CD4-positive, alpha-beta T cell (primary cell): ENCODE measurements around the gene SPG21. TPM values are rescaled to one million over a fixed set of nuclear protein-coding genes. Genes with fewer than 3 reads are reported as not detected.

Experiments
- ATAC-seq: fragments of 200-7000 bp; cut with Tn5 transposase; one replicate; pipeline ENCODE4 v1.10.0; 2022; ENCODE audit warnings: mild to moderate bottlenecking; ENCODE audit not compliant: poor library complexity
- CTCF ChIA-PET: fragments of 350-600 bp; sonication (Branson Sonifier 250); formaldehyde crosslinking; loops from one replicate; lab custom pipeline; 2021; ENCODE audit warnings: antibody characterized with exemption, inconsistent platforms; lab: Charles Lee
- POLR2A ChIA-PET: fragments of 350-600 bp; sonication (Branson Sonifier 250); formaldehyde crosslinking; loops from one replicate; lab custom pipeline; 2021; ENCODE audit warnings: antibody characterized with exemption, inconsistent platforms; lab: Charles Lee
- DNase-seq, 14 experiments: peaks; one replicate each; pipeline ENCODE4 v3.0.0-alpha.2; 2013 to 2020; ENCODE audit warnings: mixed read lengths in 2 of 14
- H3K27ac ChIP-seq, 2 donors: one replicate each; pipeline versions ENCODE4 v1.5.1 to v1.7.0; 2013; ENCODE audit warnings: low read length in 2 of 2, low read depth in 1 of 2, mild to moderate bottlenecking in 1 of 2
- H3K27me3 ChIP-seq, 2 experiments: 1 replicate in 1 of 2; 2 replicates in 1 of 2; pipeline versions ENCODE4 v1.6.1 to v1.7.0; 2013; ENCODE audit warnings: low read length in 2 of 2, control low read depth in 1 of 2, mild to moderate bottlenecking in 1 of 2, moderate library complexity in 1 of 2; ENCODE audit not compliant: insufficient read depth in 2 of 2, control insufficient read depth in 1 of 2
- H3K36me3 ChIP-seq: one replicate; pipeline ENCODE4 v1.6.1; 2013; ENCODE audit warnings: low read length, control low read depth; ENCODE audit not compliant: insufficient read depth
- H3K4me1 ChIP-seq: one replicate; pipeline ENCODE4 v1.6.1; 2013; ENCODE audit warnings: low read length, control low read depth; ENCODE audit not compliant: insufficient read depth
- H3K4me3 ChIP-seq: one replicate; pipeline ENCODE4 v1.5.1; 2013; ENCODE audit warnings: mild to moderate bottlenecking, low read length, moderate library complexity
- H3K9me3 ChIP-seq, 2 experiments: 1 replicate in 1 of 2; 2 replicates in 1 of 2; pipeline versions ENCODE4 v1.6.1 to v1.7.0; 2013; ENCODE audit warnings: low read length in 2 of 2, mild to moderate bottlenecking in 2 of 2, control low read depth in 1 of 2, moderate library complexity in 1 of 2; ENCODE audit not compliant: control insufficient read depth in 1 of 2, insufficient read depth in 1 of 2
- H3K27ac Mint-ChIP-seq: one replicate; pipeline ENCODE4 v1.8.0; 2020; ENCODE audit warnings: mixed read lengths
- H3K27me3 Mint-ChIP-seq: one replicate; pipeline ENCODE4 v1.8.0; 2021; ENCODE audit warnings: mixed read lengths
- H3K36me3 Mint-ChIP-seq: one replicate; pipeline ENCODE4 v1.8.0; 2021; ENCODE audit warnings: low read depth, mixed read lengths
- H3K4me1 Mint-ChIP-seq: one replicate; pipeline ENCODE4 v1.8.0; 2021; ENCODE audit warnings: low read depth, mixed read lengths
- H3K4me3 Mint-ChIP-seq: one replicate; pipeline ENCODE4 v1.8.0; 2020; ENCODE audit warnings: mild to moderate bottlenecking, mixed read lengths
- H3K9me3 Mint-ChIP-seq: one replicate; pipeline ENCODE4 v1.8.0; 2020; ENCODE audit warnings: mixed read lengths
- intact Hi-C, 2 experiments: fragments of 100-400 bp; cut with DNase I in 1 of 2; cut with micrococcal nuclease in 1 of 2; formaldehyde crosslinking; loops; one replicate each; pipeline versions ENCODE4 v1.15.1 to v1.9.0; 2023 to 2025; cut with DNase I, micrococcal nuclease
- total RNA-seq, 174 experiments: library from RNA in 2 of 174; stranded (reverse) in 2 of 174; gene quantifications; one replicate each; pipeline ENCODE4 v1.2.3 and lab custom pipeline; 2021 to 2026
- TF ChIP-seq, protein P1 (sequence below): fragments of 200-600 bp; IDR thresholded peaks from one replicate; pipeline ENCODE4 v1.8.0; 2022; ENCODE audit warnings: antibody characterized with exemption, mild to moderate bottlenecking

The SPG21 gene
- total RNA-seq, 2 experiments from 2014 or later = 29.4 to 32.7 TPM

DNA sequence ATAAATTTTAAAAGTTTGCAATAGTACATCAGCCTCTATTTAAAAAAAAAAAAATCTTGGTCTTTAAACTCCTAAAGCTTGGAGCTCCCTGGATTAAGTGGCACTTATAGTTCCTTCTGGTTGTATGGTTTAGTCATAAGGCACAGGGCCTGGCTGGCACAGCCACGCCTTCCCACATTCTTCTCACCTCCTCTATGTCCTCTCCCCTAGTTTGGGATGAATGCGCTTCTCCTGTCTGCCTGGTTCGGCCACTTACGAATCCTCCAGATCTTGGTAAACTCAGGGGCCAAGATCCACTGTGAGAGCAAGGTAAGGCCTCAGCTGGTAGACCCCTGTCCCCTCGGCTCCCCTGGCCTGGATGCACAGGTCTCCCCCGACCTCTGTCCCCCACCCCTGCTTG lies 68.0 kb downstream of the SPG21 start:
- Mint-ChIP-seq H3K4me1 (no peaks in the 10 kb centered on the region), H3K27me3 (no peaks in the 10 kb centered on the region), H3K27ac (no peak overlapping the region), H3K36me3 (no peaks in the 10 kb centered on the region), H3K9me3 (no peaks in the 10 kb centered on the region), H3K4me3 (no peak overlapping the region)
- Histone ChIP-seq H3K4me3 (no peak overlapping the region), H3K36me3 (no peaks in the 10 kb centered on the region), H3K27me3 (no peaks in the 10 kb centered on the region), H3K27ac (no peak overlapping the region), H3K9me3 (no peaks in the 10 kb centered on the region), H3K4me1 (no peaks in the 10 kb centered on the region)
- TF ChIP-seq, protein P1, sequence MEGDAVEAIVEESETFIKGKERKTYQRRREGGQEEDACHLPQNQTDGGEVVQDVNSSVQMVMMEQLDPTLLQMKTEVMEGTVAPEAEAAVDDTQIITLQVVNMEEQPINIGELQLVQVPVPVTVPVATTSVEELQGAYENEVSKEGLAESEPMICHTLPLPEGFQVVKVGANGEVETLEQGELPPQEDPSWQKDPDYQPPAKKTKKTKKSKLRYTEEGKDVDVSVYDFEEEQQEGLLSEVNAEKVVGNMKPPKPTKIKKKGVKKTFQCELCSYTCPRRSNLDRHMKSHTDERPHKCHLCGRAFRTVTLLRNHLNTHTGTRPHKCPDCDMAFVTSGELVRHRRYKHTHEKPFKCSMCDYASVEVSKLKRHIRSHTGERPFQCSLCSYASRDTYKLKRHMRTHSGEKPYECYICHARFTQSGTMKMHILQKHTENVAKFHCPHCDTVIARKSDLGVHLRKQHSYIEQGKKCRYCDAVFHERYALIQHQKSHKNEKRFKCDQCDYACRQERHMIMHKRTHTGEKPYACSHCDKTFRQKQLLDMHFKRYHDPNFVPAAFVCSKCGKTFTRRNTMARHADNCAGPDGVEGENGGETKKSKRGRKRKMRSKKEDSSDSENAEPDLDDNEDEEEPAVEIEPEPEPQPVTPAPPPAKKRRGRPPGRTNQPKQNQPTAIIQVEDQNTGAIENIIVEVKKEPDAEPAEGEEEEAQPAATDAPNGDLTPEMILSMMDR = no peak
- ATAC-seq = no peak
- POLR2A ChIA-PET = no interaction called here
- DNase-seq = no peak
- CTCF ChIA-PET = no interaction called here
- intact Hi-C loops = no loop called here

DNA sequence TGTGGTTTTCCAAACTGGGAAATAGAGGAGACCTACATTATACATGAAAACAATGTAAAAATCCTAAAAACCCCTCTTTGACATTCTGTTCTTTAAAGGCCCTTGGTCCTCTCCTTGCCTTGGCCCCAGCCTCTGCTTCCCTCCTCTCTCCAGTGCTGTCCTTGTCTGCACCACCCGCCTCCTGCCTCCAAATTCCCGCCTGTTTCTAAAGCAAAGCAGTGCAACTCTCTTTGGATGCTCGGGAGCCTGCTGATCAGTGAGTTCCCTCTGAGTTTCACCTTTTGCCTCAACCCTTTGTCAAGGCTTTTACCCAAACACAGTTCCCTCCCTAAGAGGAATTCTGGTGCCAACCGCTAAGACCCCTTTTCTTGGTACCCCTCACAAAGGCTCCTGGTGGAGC lies 70.0 kb downstream of the SPG21 start:
- no peak overlapping the region for H3K4me3 Mint-ChIP-seq
- no peak for ATAC-seq
- ChIA-PET CTCF (no interaction called here), POLR2A (no interaction called here)
- intact Hi-C loops = no loop called here
- no peaks in the 10 kb centered on the region for H3K36me3 ChIP-seq
- no peaks in the 10 kb centered on the region for H3K9me3 Mint-ChIP-seq
- no peaks in the 10 kb centered on the region for H3K36me3 Mint-ChIP-seq
- H3K27me3 Mint-ChIP-seq = no peaks in the 10 kb centered on the region
- H3K27me3 ChIP-seq = no peaks in the 10 kb centered on the region
- H3K27ac Mint-ChIP-seq = no peak overlapping the region
- no peaks in the 10 kb centered on the region for H3K4me1 ChIP-seq
- H3K4me1 Mint-ChIP-seq = no peaks in the 10 kb centered on the region
- H3K27ac ChIP-seq = no peak overlapping the region
- no peak for DNase-seq
- TF ChIP-seq, protein P1 = no peak
- no peak overlapping the region for H3K4me3 ChIP-seq
- H3K9me3 ChIP-seq = no peaks in the 10 kb centered on the region

DNA sequence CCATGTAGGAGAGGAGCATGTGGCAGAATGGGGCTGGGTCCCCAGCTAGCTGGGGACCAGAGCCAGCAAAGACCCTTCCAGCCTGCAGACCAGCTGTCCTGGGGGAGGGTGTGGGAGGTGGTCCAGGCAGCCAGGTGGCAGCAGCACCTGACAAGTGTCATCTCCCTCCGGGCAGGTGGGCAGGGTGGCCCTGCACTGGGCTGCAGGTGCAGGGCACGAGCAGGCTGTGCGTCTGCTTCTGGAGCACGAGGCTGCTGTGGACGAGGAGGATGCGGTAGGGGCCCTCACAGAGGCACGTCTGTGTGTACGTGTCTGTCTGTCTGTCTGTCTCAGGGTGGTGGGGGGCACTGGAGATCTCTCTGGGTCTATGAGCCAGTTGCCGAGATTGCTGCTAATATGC lies 72.5 kb downstream of the SPG21 start:
- TF ChIP-seq, protein P1 = no peak
- DNase-seq (no peak), ATAC-seq (no peak)
- H3K4me1 ChIP-seq = peaks cover 2% of the 10 kb centered on the region
- POLR2A ChIA-PET = no interaction called here
- no peaks in the 10 kb centered on the region for H3K9me3 Mint-ChIP-seq
- H3K4me3 ChIP-seq = no peak overlapping the region
- H3K27me3 ChIP-seq = no peaks in the 10 kb centered on the region
- no peaks in the 10 kb centered on the region for H3K27me3 Mint-ChIP-seq
- H3K36me3 Mint-ChIP-seq = no peaks in the 10 kb centered on the region
- H3K27ac Mint-ChIP-seq = no peak overlapping the region
- H3K9me3 ChIP-seq = no peaks in the 10 kb centered on the region
- intact Hi-C loops = no loop called here
- H3K27ac ChIP-seq = no peak overlapping the region
- CTCF ChIA-PET = no interaction called here
- H3K36me3 ChIP-seq = no peaks in the 10 kb centered on the region
- H3K4me3 Mint-ChIP-seq = no peak overlapping the region
- H3K4me1 Mint-ChIP-seq = no peaks in the 10 kb centered on the region
